WTC11 (cell line): Measurements from ENCODE around the gene RYR1.

Experiments used
- CTCF ChIP-seq: fragments of 200-600 bp; IDR thresholded peaks from 2 replicates; pipeline ENCODE4 v1.8.0; 2022; ENCODE audit warnings: antibody characterized with exemption
- ETV6 ChIP-seq: sonication (generic); formaldehyde crosslinking; IDR thresholded peaks from 2 replicates; pipeline ENCODE4 v1.8.1; 2022; ENCODE audit warnings: mild to moderate bottlenecking, missing genetic modification reagents
- GABPB1 ChIP-seq: sonication (generic); formaldehyde crosslinking; IDR thresholded peaks from 2 replicates; pipeline ENCODE4 v1.8.1; 2023; ENCODE audit warnings: mild to moderate bottlenecking, missing genetic modification reagents
- GTF2I ChIP-seq: fragments of 250-450 bp; sonication (Bioruptor Pico); conservative IDR thresholded peaks from 2 replicates; pipeline ENCODE4 v1.4.0; 2021; ENCODE audit warnings: mild to moderate bottlenecking
- JUN ChIP-seq: sonication (generic); formaldehyde crosslinking; IDR thresholded peaks from 2 replicates; pipeline ENCODE4 v1.8.0; 2023; ENCODE audit warnings: mild to moderate bottlenecking, missing genetic modification reagents
- MAX ChIP-seq: sonication (generic); formaldehyde crosslinking; IDR thresholded peaks from 2 replicates; pipeline ENCODE4 v1.8.0; 2022; ENCODE audit warnings: mild to moderate bottlenecking, missing genetic modification reagents
- NFYB ChIP-seq: sonication (generic); formaldehyde crosslinking; conservative IDR thresholded peaks from 2 replicates; pipeline ENCODE4 v1.8.0; 2022; ENCODE audit warnings: low read depth, missing genetic modification reagents
- NR2C2 ChIP-seq: sonication (generic); formaldehyde crosslinking; IDR thresholded peaks from 2 replicates; pipeline ENCODE4 v1.8.0; 2022; ENCODE audit warnings: mild to moderate bottlenecking, missing genetic modification reagents
- USF2 ChIP-seq: sonication (generic); formaldehyde crosslinking; IDR thresholded peaks from 2 replicates; pipeline ENCODE4 v1.8.1; 2023; ENCODE audit warnings: mild to moderate bottlenecking, missing genetic modification reagents, moderate library complexity
- ZNF317 ChIP-seq: sonication (generic); formaldehyde crosslinking; IDR thresholded peaks from 2 replicates; pipeline ENCODE4 v1.8.1; 2023; ENCODE audit warnings: low read depth, mild to moderate bottlenecking, moderate library complexity, missing genetic modification reagents, borderline replicate concordance
- ZNF671 ChIP-seq: fragments of 250-450 bp; sonication (Bioruptor Pico); IDR thresholded peaks from 2 replicates; pipeline ENCODE4 v1.8.0; 2021; ENCODE audit warnings: mild to moderate bottlenecking
- TF ChIP-seq, protein P1 (sequence below): sonication (generic); formaldehyde crosslinking; IDR thresholded peaks from 2 replicates; pipeline ENCODE4 v1.8.1; 2022; ENCODE audit warnings: low read depth, missing genetic modification reagents, borderline replicate concordance
- TF ChIP-seq, protein P2 (sequence below): sonication (generic); formaldehyde crosslinking; conservative IDR thresholded peaks from 2 replicates; pipeline ENCODE4 v1.8.1; 2022; ENCODE audit warnings: mild to moderate bottlenecking, missing genetic modification reagents

- TF ChIP-seq JUN (CRISPR knock-in tag) (no peak), CTCF (no peak), USF2 (CRISPR knock-in tag) (no peak), ETV6 (CRISPR knock-in tag) (no peak), NFYB (no peak), ZNF317 (CRISPR knock-in tag) (no peak), GTF2I (CRISPR knock-in tag) (no peak), GABPB1 (CRISPR knock-in tag) (no peak), ZNF671 (CRISPR knock-in tag) (no peak), NR2C2 (CRISPR knock-in tag) (no peak), MAX (CRISPR knock-in tag) (no peak)
- TF ChIP-seq, protein P1, sequence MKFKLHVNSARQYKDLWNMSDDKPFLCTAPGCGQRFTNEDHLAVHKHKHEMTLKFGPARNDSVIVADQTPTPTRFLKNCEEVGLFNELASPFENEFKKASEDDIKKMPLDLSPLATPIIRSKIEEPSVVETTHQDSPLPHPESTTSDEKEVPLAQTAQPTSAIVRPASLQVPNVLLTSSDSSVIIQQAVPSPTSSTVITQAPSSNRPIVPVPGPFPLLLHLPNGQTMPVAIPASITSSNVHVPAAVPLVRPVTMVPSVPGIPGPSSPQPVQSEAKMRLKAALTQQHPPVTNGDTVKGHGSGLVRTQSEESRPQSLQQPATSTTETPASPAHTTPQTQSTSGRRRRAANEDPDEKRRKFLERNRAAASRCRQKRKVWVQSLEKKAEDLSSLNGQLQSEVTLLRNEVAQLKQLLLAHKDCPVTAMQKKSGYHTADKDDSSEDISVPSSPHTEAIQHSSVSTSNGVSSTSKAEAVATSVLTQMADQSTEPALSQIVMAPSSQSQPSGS (CRISPR knock-in tag): no peak
- TF ChIP-seq, protein P2, sequence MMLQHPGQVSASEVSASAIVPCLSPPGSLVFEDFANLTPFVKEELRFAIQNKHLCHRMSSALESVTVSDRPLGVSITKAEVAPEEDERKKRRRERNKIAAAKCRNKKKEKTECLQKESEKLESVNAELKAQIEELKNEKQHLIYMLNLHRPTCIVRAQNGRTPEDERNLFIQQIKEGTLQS: no peak
These were observed 69.1 kb downstream of the RYR1 start for GRCh38 chr19:38502410-38503076.
